ENCODE data around the gene CSGALNACT2.

GRCh38 chr10:43194266-43194665, 56.0 kb downstream of the CSGALNACT2 start:
- TF ChIP-seq EZH2 (IDR thresholded peaks at IDR 0.05; ENCODE audit: insufficient read depth, poor library complexity, severe bottlenecking): no peak
- TF ChIP-seq EZH2phosphoT487 (IDR thresholded peaks at IDR 0.05; ENCODE audit: insufficient read depth, low read depth): no peak

All from GM23248 (cell line).